Tibial nerve (tissue), 3 donors: ENCODE measurements around the gene DNPH1.

Experiments used
- POLR2A ChIP-seq, 2 donors: fragments of 450-650 bp; IDR thresholded peaks; one replicate each; pipeline ENCODE4 v1.6.1; 2017; ENCODE audit warnings: antibody characterized with exemption in 2 of 2, mild to moderate bottlenecking in 2 of 2, moderate library complexity in 2 of 2
- TF ChIP-seq, protein P1 (sequence below), 5 experiments: fragments of 200-600 bp in 3 of 5; fragments of 450-650 bp in 2 of 5; sonication (generic) in 3 of 5; IDR thresholded peaks; one replicate each; pipeline ENCODE4 v1.5.1; 2016 to 2019; ENCODE audit warnings: antibody characterized with exemption in 5 of 5, mild to moderate bottlenecking in 3 of 5, moderate library complexity in 2 of 5

DNA sequence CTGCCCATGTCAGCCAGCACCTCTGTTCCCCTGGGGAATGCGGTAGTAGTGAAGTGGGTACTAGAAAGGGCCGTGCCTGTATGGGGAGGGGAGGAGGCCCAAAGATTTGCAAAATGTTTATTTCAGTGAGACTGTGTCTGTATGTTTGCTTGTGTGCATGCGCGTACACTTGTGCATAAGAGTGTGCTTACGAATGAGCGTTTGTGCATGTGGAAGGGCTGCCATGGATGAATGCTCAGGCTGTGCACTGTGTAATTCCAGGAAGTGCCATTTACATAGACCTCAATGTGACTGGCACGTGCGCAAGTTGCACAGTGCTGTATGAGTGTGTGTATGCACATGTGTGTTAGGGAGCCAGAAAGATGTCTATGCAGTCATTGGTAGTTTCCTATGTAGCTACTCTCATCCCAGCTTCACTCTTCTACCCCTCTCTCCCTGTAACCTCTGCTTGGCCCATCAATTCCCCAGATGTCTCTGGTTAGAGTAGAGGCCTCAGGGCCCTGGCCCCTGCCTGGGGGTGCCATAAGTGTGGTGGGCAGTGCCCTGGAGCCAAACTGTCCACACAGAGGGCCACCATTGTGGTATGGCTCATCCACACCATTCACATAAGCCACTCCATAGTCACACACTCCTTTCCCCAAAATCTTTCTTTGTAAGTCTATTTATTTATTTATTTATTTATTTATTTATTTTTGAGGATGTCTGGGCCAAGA is 42.0 kb upstream of the DNPH1 start:
- TF ChIP-seq, protein P1, sequence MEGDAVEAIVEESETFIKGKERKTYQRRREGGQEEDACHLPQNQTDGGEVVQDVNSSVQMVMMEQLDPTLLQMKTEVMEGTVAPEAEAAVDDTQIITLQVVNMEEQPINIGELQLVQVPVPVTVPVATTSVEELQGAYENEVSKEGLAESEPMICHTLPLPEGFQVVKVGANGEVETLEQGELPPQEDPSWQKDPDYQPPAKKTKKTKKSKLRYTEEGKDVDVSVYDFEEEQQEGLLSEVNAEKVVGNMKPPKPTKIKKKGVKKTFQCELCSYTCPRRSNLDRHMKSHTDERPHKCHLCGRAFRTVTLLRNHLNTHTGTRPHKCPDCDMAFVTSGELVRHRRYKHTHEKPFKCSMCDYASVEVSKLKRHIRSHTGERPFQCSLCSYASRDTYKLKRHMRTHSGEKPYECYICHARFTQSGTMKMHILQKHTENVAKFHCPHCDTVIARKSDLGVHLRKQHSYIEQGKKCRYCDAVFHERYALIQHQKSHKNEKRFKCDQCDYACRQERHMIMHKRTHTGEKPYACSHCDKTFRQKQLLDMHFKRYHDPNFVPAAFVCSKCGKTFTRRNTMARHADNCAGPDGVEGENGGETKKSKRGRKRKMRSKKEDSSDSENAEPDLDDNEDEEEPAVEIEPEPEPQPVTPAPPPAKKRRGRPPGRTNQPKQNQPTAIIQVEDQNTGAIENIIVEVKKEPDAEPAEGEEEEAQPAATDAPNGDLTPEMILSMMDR (IDR thresholded peaks at IDR 0.05) = no peak
- no peak for TF ChIP-seq POLR2A (IDR thresholded peaks at IDR 0.05)
